PC-3 (cell line): ENCODE data around the gene IL1RAP.

Experiments used
- EZH2 ChIP-seq: fragments of 300-600 bp; sonication (generic); IDR thresholded peaks from one replicate; pipeline ENCODE4 v1.6.1; 2017; ENCODE audit warnings: antibody characterized with exemption, mild to moderate bottlenecking, low read length; ENCODE audit not compliant: unreplicated experiment
- EZH2phosphoT487 ChIP-seq: fragments of 300-600 bp; sonication (generic); IDR thresholded peaks from 2 replicates; pipeline ENCODE4 v1.6.1; 2018; ENCODE audit warnings: mild to moderate bottlenecking, antibody characterized with exemption, low read length, borderline replicate concordance
- TF ChIP-seq, protein P1 (sequence below): fragments of 300-600 bp; sonication (generic); conservative IDR thresholded peaks from 2 replicates; pipeline ENCODE4 v1.5.1; 2017; ENCODE audit warnings: antibody characterized with exemption, low read depth, mild to moderate bottlenecking, low read length

DNA sequence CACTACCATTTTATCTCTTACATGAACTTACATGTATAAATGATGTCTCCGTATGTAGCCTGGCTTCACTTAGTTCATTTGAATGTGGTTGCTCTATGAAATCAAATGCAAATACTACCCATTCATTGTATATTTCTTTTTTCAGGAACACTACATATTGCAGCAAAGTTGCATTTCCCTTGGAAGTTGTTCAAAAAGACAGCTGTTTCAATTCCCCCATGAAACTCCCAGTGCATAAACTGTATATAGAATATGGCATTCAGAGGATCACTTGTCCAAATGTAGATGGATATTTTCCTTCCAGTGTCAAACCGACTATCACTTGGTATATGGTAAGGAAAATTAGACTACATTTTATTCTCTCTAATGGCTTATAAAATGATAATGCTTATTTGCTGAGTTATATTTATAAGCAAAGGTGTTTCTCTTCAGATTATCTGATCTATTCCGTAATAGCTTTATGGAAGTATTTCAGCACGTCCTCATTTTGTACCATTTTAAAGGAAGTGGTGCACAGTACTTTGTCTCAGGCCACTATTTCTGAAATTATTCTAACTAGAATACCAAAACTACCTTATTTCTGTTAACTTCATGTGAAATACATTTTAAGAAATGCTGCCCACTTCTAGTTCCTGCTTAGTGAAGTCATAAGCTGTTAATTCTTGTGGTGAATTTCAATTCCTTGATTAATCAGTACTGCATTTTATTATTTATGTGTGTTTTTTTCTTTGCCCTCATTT, 95.1 kb downstream of the IL1RAP start:
- TF ChIP-seq, protein P1, sequence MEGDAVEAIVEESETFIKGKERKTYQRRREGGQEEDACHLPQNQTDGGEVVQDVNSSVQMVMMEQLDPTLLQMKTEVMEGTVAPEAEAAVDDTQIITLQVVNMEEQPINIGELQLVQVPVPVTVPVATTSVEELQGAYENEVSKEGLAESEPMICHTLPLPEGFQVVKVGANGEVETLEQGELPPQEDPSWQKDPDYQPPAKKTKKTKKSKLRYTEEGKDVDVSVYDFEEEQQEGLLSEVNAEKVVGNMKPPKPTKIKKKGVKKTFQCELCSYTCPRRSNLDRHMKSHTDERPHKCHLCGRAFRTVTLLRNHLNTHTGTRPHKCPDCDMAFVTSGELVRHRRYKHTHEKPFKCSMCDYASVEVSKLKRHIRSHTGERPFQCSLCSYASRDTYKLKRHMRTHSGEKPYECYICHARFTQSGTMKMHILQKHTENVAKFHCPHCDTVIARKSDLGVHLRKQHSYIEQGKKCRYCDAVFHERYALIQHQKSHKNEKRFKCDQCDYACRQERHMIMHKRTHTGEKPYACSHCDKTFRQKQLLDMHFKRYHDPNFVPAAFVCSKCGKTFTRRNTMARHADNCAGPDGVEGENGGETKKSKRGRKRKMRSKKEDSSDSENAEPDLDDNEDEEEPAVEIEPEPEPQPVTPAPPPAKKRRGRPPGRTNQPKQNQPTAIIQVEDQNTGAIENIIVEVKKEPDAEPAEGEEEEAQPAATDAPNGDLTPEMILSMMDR: no peak
- TF ChIP-seq EZH2: no peak
- no peak for TF ChIP-seq EZH2phosphoT487
